ENCODE measurements around the gene PELI2. TPM values are rescaled to one million over a fixed set of nuclear protein-coding genes. Genes with fewer than 3 reads are reported as not detected.

PELI2 gene
- total RNA-seq, 2 donors from 2014 or later, result 8.9 to 25.7 TPM

GRCh38 chr14:56107615-56108014 is 10.6 kb upstream of the PELI2 start:
- TF ChIP-seq POLR2A (IDR thresholded peaks at IDR 0.05) (no peak), POLR2AphosphoS5 (IDR thresholded peaks at IDR 0.05) (no peak)
- TF ChIP-seq, protein P1, sequence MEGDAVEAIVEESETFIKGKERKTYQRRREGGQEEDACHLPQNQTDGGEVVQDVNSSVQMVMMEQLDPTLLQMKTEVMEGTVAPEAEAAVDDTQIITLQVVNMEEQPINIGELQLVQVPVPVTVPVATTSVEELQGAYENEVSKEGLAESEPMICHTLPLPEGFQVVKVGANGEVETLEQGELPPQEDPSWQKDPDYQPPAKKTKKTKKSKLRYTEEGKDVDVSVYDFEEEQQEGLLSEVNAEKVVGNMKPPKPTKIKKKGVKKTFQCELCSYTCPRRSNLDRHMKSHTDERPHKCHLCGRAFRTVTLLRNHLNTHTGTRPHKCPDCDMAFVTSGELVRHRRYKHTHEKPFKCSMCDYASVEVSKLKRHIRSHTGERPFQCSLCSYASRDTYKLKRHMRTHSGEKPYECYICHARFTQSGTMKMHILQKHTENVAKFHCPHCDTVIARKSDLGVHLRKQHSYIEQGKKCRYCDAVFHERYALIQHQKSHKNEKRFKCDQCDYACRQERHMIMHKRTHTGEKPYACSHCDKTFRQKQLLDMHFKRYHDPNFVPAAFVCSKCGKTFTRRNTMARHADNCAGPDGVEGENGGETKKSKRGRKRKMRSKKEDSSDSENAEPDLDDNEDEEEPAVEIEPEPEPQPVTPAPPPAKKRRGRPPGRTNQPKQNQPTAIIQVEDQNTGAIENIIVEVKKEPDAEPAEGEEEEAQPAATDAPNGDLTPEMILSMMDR (IDR thresholded peaks at IDR 0.05), result no peak
- no peak overlapping the region for H3K4me3 ChIP-seq
- H3K9me3 ChIP-seq, result no peaks in the 10 kb centered on the region
- intact Hi-C loops (cut with DNase I), result no loop called here
- DNase-seq (ENCODE audit: low spot score), result no peak
- no peaks in the 10 kb centered on the region for H3K36me3 ChIP-seq
- no peak overlapping the region for H3K27ac ChIP-seq
- no peaks in the 10 kb centered on the region for H3K4me1 ChIP-seq (replicated peaks)
- 78% methylated on average over 5 of the region's 5 CpGs for WGBS
- no peaks in the 10 kb centered on the region for H3K27me3 ChIP-seq (replicated peaks; ENCODE audit: insufficient read depth)

DNA sequence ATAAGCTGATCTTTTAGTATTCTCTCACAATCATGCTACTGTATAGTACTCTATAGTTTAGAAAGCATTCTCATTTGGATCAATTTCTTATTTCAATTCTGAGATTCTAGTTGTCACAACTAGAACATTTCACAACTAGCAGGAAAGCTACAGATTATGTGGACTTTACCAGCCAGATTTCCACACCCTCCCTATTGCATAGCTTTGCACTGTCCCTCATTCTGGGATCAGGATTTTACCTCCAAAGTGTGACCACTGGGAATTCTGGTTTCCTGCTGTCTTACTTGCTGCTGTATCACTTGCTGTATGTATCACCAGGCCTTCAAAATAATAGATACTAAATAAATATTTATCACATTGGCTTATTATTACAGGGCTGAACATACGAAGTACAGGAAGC is 10.2 kb upstream of the PELI2 start:
- Histone ChIP-seq H3K9me3 (no peaks in the 10 kb centered on the region), H3K27ac (no peak overlapping the region), H3K4me3 (no peak overlapping the region), H3K4me1 (replicated peaks) (no peaks in the 10 kb centered on the region), H3K36me3 (no peaks in the 10 kb centered on the region), H3K27me3 (replicated peaks; ENCODE audit: insufficient read depth) (no peaks in the 10 kb centered on the region)
- intact Hi-C loops (cut with DNase I), result no loop called here
- no peak for DNase-seq (ENCODE audit: low spot score)
- WGBS, result 53% methylated on average over 1 of the region's 1 CpG
- TF ChIP-seq POLR2AphosphoS5 (IDR thresholded peaks at IDR 0.05) (no peak), POLR2A (IDR thresholded peaks at IDR 0.05) (no peak)
- TF ChIP-seq, protein P1 (IDR thresholded peaks at IDR 0.05), result no peak

- Histone ChIP-seq H3K36me3 (no peaks in the 10 kb centered on the region), H3K27ac (no peak overlapping the region), H3K4me3 (no peak overlapping the region), H3K9me3 (no peaks in the 10 kb centered on the region), H3K27me3 (replicated peaks; ENCODE audit: insufficient read depth) (no peaks in the 10 kb centered on the region), H3K4me1 (replicated peaks) (no peaks in the 10 kb centered on the region)
- intact Hi-C loops (cut with DNase I), result no loop called here
- WGBS, result 90% methylated on average over 2 of the region's 2 CpGs
- no peak for DNase-seq (ENCODE audit: low spot score)
- TF ChIP-seq POLR2AphosphoS5 (IDR thresholded peaks at IDR 0.05), result no peak
- TF ChIP-seq, protein P1 (IDR thresholded peaks at IDR 0.05), result no peak
These were observed 5.4 kb upstream of the PELI2 start for GRCh38 chr14:56112781-56113180.

DNA sequence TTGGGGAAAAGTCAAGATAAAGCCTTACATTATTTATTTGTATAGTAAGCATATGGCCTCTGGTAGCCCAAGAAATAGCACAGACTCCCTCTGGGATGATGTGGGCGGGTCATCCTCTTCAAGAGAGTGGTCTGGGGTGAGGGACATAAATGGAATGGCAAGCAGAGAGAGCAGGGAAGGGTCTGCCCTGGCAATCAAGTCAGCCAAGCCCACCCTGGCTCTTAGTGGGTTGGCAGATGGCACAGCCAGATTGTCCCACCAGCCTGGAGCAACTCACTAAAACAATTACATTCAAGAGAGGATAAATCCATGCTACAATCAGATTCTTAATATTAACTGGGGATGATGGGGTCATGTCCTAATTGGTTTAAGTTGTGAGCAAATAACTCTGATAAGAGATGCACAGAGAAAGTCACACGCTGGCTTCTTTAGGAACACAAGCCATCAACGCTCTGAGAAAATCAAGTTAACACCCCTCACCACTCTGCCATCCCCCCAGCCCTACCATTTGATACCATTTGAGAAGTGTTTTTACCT is 2.8 kb upstream of the PELI2 start:
- no peaks in the 10 kb centered on the region for H3K4me1 ChIP-seq (replicated peaks)
- DNase-seq (ENCODE audit: low spot score), result no peak
- intact Hi-C loops (cut with DNase I), result loop anchor here (5.0 kb wide), 2 partner anchors 82 to 222 kb away; no protein-coding TSS in a partner anchor
- H3K9me3 ChIP-seq, result no peaks in the 10 kb centered on the region
- no peaks in the 10 kb centered on the region for H3K27me3 ChIP-seq (replicated peaks; ENCODE audit: insufficient read depth)
- TF ChIP-seq POLR2A (IDR thresholded peaks at IDR 0.05) (no peak), POLR2AphosphoS5 (IDR thresholded peaks at IDR 0.05) (no peak)
- TF ChIP-seq, protein P1 (IDR thresholded peaks at IDR 0.05), result no peak
- H3K4me3 ChIP-seq, result no peak overlapping the region
- 93% methylated on average over 3 of the region's 3 CpGs for WGBS
- no peaks in the 10 kb centered on the region for H3K36me3 ChIP-seq
- no peak overlapping the region for H3K27ac ChIP-seq

All from prostate gland (tissue), 2 donors.